DOHH2 (cell line): ENCODE results near the gene SELENOW.

Experiments
- EZH2phosphoT487 ChIP-seq: fragments of 200-600 bp; sonication (generic); IDR thresholded peaks from 2 replicates; pipeline ENCODE4 v1.6.1; 2017; ENCODE audit warnings: borderline replicate concordance, mild to moderate bottlenecking, antibody characterized with exemption, low read length, moderate library complexity, mixed read lengths
- TF ChIP-seq, protein P1 (sequence below): fragments of 200-600 bp; sonication (generic); IDR thresholded peaks from one replicate; pipeline ENCODE4 v1.5.1; 2014; ENCODE audit warnings: antibody characterized with exemption, mild to moderate bottlenecking, low read depth, low read length; ENCODE audit not compliant: poor library complexity, severe bottlenecking

DNA sequence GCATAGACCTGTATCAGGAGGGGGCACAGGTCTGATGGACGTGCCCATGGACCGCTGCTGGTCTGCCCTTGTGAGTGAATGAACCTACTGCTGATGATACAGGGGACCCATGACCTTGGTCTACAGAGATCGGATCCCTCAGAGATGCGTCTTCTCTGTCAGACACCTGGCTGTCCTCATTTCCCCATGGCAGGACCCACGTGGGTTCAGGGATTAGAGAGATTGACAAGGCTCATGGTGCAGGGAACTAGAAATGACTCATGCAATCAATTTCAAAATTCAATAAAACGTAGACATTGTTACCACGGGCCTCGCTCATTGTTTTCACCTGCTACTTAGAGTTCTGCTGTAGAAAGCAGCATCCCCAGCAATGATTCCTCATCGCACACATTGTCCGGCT lies 26.8 kb downstream of the SELENOW start:
- TF ChIP-seq, protein P1, sequence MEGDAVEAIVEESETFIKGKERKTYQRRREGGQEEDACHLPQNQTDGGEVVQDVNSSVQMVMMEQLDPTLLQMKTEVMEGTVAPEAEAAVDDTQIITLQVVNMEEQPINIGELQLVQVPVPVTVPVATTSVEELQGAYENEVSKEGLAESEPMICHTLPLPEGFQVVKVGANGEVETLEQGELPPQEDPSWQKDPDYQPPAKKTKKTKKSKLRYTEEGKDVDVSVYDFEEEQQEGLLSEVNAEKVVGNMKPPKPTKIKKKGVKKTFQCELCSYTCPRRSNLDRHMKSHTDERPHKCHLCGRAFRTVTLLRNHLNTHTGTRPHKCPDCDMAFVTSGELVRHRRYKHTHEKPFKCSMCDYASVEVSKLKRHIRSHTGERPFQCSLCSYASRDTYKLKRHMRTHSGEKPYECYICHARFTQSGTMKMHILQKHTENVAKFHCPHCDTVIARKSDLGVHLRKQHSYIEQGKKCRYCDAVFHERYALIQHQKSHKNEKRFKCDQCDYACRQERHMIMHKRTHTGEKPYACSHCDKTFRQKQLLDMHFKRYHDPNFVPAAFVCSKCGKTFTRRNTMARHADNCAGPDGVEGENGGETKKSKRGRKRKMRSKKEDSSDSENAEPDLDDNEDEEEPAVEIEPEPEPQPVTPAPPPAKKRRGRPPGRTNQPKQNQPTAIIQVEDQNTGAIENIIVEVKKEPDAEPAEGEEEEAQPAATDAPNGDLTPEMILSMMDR, result no peak
- no peak for TF ChIP-seq EZH2phosphoT487
